NCI-H2196 (cell line): ENCODE results near the gene MRPL37.
A peak's percentile ranks its signal among the peaks of the same experiment; 100 is the strongest.
"Not testable (repeated sequence)": the region's sequence is repeated elsewhere in the genome, so short reads cannot be mapped to it uniquely, and the experiment has no call there.

ENCODE experiments used
- DNase-seq: peaks from one replicate; lab custom pipeline; 2025; ENCODE audit not compliant: unreplicated experiment; lab: John Stamatoyannopoulos, UW

The MRPL37 gene

GRCh38 chr1:54199765-54200518 lies at the start of gene MRPL37, which contains the start of gene CYB5RL:
Gene MRPL37, plus strand, starts transcription at chr1:54200167. Its CDS starts 77 bp downstream, at chr1:54200244.
Gene CYB5RL, minus strand, starts transcription at chr1:54200030. Its CDS starts 4,414 bp downstream, at chr1:54195616.
- DNase-seq: peak; percentile 95

GRCh38 chr1:54151013-54151412 lies 49.0 kb upstream of the MRPL37 start:
- no peak for DNase-seq

GRCh38 chr1:54152696-54153095 lies 47.3 kb upstream of the MRPL37 start, which contains the start of gene CDCP2:
Gene CDCP2, minus strand, starts transcription at chr1:54153000. Its CDS starts 78 bp downstream, at chr1:54152922.
- no peak for DNase-seq

- peak; percentile 19 for DNase-seq
Observed at GRCh38 chr1:54153535-54154439, 46.2 kb upstream of the MRPL37 start.

GRCh38 chr1:54156201-54156600 lies 43.8 kb upstream of the MRPL37 start:
- no peak for DNase-seq

- no peak for DNase-seq
Observed at GRCh38 chr1:54156986-54157385, 43.0 kb upstream of the MRPL37 start.

GRCh38 chr1:54157401-54157800 lies 42.6 kb upstream of the MRPL37 start:
- DNase-seq: no peak

- no peak for DNase-seq
Observed at GRCh38 chr1:54158071-54158470, 41.9 kb upstream of the MRPL37 start.

GRCh38 chr1:54159733-54160316 lies 40.1 kb upstream of the MRPL37 start:
- no peak for DNase-seq

GRCh38 chr1:54160351-54160750 lies 39.6 kb upstream of the MRPL37 start:
- no peak for DNase-seq

- no peak for DNase-seq
Observed at GRCh38 chr1:54161495-54162168, 38.3 kb upstream of the MRPL37 start.

- DNase-seq: no peak
Observed at GRCh38 chr1:54163051-54163450, 36.9 kb upstream of the MRPL37 start.

- DNase-seq: no peak
Observed at GRCh38 chr1:54163573-54163972, 36.4 kb upstream of the MRPL37 start.

- DNase-seq: no peak
Observed at GRCh38 chr1:54165146-54165545, 34.8 kb upstream of the MRPL37 start.

- DNase-seq: not testable (repeated sequence)
Observed at GRCh38 chr1:54166357-54166756, 33.6 kb upstream of the MRPL37 start.

GRCh38 chr1:54167422-54168139 lies 32.4 kb upstream of the MRPL37 start:
- DNase-seq: no peak

- DNase-seq: no peak
Observed at GRCh38 chr1:54168206-54168965, 31.6 kb upstream of the MRPL37 start.

- DNase-seq: no peak
Observed at GRCh38 chr1:54169068-54169467, 30.9 kb upstream of the MRPL37 start.

- DNase-seq: no peak
Observed at GRCh38 chr1:54171016-54171415, 29.0 kb upstream of the MRPL37 start.
